GM12873 (cell line): ENCODE results near the gene ZBTB32.

Experiments
- CTCF ChIP-seq: IDR thresholded peaks from 2 replicates; pipeline ENCODE4 v1.5.1; 2012; ENCODE audit warnings: low read depth, mild to moderate bottlenecking, moderate library complexity, low read length, control low read depth; ENCODE audit not compliant: insufficient read depth; ENCODE audit errors: missing control alignments

The ZBTB32 gene

GRCh38 chr19:35704218-35704617 lies at the start of gene ZBTB32:
Gene ZBTB32, plus strand, starts transcription at chr19:35704558. Its CDS starts 10,069 bp downstream, at chr19:35714627.
- TF ChIP-seq CTCF: no peak

- TF ChIP-seq CTCF: no peak
Observed at GRCh38 chr19:35655600-35655999, 48.8 kb upstream of the ZBTB32 start.

- no peak for TF ChIP-seq CTCF
Observed at GRCh38 chr19:35656700-35657099, 47.7 kb upstream of the ZBTB32 start.

GRCh38 chr19:35657904-35658700 lies 46.3 kb upstream of the ZBTB32 start:
- TF ChIP-seq CTCF: peak; percentile 35

- TF ChIP-seq CTCF: no peak
Observed at GRCh38 chr19:35661995-35662340, 42.4 kb upstream of the ZBTB32 start.

- TF ChIP-seq CTCF: no peak
Observed at GRCh38 chr19:35663981-35664380, 40.4 kb upstream of the ZBTB32 start.

- TF ChIP-seq CTCF: no peak
Observed at GRCh38 chr19:35665157-35665556, 39.2 kb upstream of the ZBTB32 start.

GRCh38 chr19:35665604-35666003 lies 38.8 kb upstream of the ZBTB32 start:
- TF ChIP-seq CTCF: no peak
